NCI-H1048 (cell line): Measurements from ENCODE around the gene KCND2.
"Not testable (repeated sequence)": the region's sequence is repeated elsewhere in the genome, so short reads cannot be mapped to it uniquely, and the experiment has no call there.

Experiments used
- DNase-seq: peaks from one replicate; lab custom pipeline; 2025; lab: John Stamatoyannopoulos, UW

The KCND2 gene

GRCh38 chr7:120272701-120273475 lies at the start of gene KCND2:
TSS of gene KCND2 (plus strand) at chr7:120273175.
- DNase-seq = peak; percentile 0

- no peak for DNase-seq
These were observed 46.8 kb upstream of the KCND2 start for GRCh38 chr7:120226188-120226587.

GRCh38 chr7:120227255-120227654 lies 45.7 kb upstream of the KCND2 start:
- DNase-seq = no peak

GRCh38 chr7:120229084-120229483 lies 43.9 kb upstream of the KCND2 start:
- DNase-seq = no peak

- DNase-seq = no peak
These were observed 39.6 kb upstream of the KCND2 start for GRCh38 chr7:120233338-120233737.

GRCh38 chr7:120240350-120240749 lies 32.6 kb upstream of the KCND2 start:
- not testable (repeated sequence) for DNase-seq

GRCh38 chr7:120241973-120242372 lies 31.0 kb upstream of the KCND2 start:
- DNase-seq = no peak

- no peak for DNase-seq
These were observed 18.1 kb upstream of the KCND2 start for GRCh38 chr7:120254845-120255244.

GRCh38 chr7:120256344-120257070 lies 16.5 kb upstream of the KCND2 start:
- no peak for DNase-seq

GRCh38 chr7:120259386-120259785 lies 13.6 kb upstream of the KCND2 start:
- DNase-seq = no peak

GRCh38 chr7:120260111-120260510 lies 12.9 kb upstream of the KCND2 start:
- DNase-seq = no peak

- peak; percentile 30 for DNase-seq
These were observed 714 bp upstream of the KCND2 start for GRCh38 chr7:120272261-120272660.

- peak; percentile 12 for DNase-seq
These were observed 551 bp downstream of the KCND2 start for GRCh38 chr7:120273476-120273975.

- no peak for DNase-seq
These were observed 1.5 kb downstream of the KCND2 start for GRCh38 chr7:120274482-120274881.

- DNase-seq = no peak
These were observed 1.9 kb downstream of the KCND2 start for GRCh38 chr7:120274899-120275298.

- DNase-seq = no peak
These were observed 3.7 kb downstream of the KCND2 start for GRCh38 chr7:120276720-120277119.

- DNase-seq = no peak
These were observed 5.8 kb downstream of the KCND2 start for GRCh38 chr7:120278773-120279172.

- no peak for DNase-seq
These were observed 7.8 kb downstream of the KCND2 start for GRCh38 chr7:120280743-120281142.

- no peak for DNase-seq
These were observed 20.1 kb downstream of the KCND2 start for GRCh38 chr7:120293027-120293426.

GRCh38 chr7:120302190-120302589 lies 29.2 kb downstream of the KCND2 start:
- no peak for DNase-seq

- no peak for DNase-seq
These were observed 30.1 kb downstream of the KCND2 start for GRCh38 chr7:120303105-120303504.

- DNase-seq = no peak
These were observed 31.7 kb downstream of the KCND2 start for GRCh38 chr7:120304674-120305073.

GRCh38 chr7:120307991-120308545 lies 35.1 kb downstream of the KCND2 start:
- no peak for DNase-seq
